GM12878 (cell line): ENCODE results near the gene CXCL13.

Experiments
- CTCF ChIP-seq, 3 experiments: IDR thresholded peaks in 2 of 3; conservative IDR thresholded peaks in 1 of 3; 2 replicates each; pipeline ENCODE4 v1.5.1; 2011; ENCODE audit warnings: low read depth in 3 of 3, low read length in 3 of 3, mild to moderate bottlenecking in 3 of 3, control low read depth in 2 of 3, moderate library complexity in 2 of 3, inconsistent platforms in 1 of 3, mixed read lengths in 1 of 3; ENCODE audit not compliant: control insufficient read depth in 2 of 3, insufficient read depth in 1 of 3; ENCODE audit errors: extremely low read depth in 1 of 3
- ELK1 ChIP-seq: IDR thresholded peaks from 2 replicates; pipeline ENCODE4 v1.6.1; 2012; ENCODE audit warnings: low read depth, low read length, improper control_type of control experiment
- FOS ChIP-seq: IDR thresholded peaks from 3 replicates; pipeline ENCODE4 v1.6.1; 2011; ENCODE audit warnings: borderline replicate concordance; ENCODE audit not compliant: insufficient read length; ENCODE audit errors: extremely low read depth
- SRF ChIP-seq, 2 experiments: IDR thresholded peaks; 2 replicates each; pipeline ENCODE4 v1.6.1; 2011; ENCODE audit warnings: low read depth in 2 of 2, low read length in 2 of 2, mild to moderate bottlenecking in 1 of 2, moderate library complexity in 1 of 2
- TAF1 ChIP-seq: IDR thresholded peaks from 2 replicates; pipeline ENCODE4 v1.6.1; 2011; ENCODE audit warnings: mild to moderate bottlenecking, low read depth, low read length, borderline replicate concordance
- ZNF274 ChIP-seq: IDR thresholded peaks from one replicate; pipeline ENCODE4 v1.8.0; 2011; ENCODE audit not compliant: insufficient read length, insufficient read depth
- TF ChIP-seq, protein P1 (sequence below): IDR thresholded peaks from 2 replicates; pipeline ENCODE4 v1.6.1; 2011; ENCODE audit warnings: mild to moderate bottlenecking, low read depth, low read length, moderate library complexity; ENCODE audit not compliant: insufficient replicate concordance
- TF ChIP-seq, protein P2 (sequence below): IDR thresholded peaks from 2 replicates; pipeline ENCODE4 v1.6.1; 2012; ENCODE audit warnings: low read depth, low read length, improper control_type of control experiment

GRCh38 chr4:77624213-77624612, 18.6 kb downstream of the CXCL13 start:
- TF ChIP-seq SRF (IDR thresholded peaks at IDR 0.05; ENCODE audit: low read depth in 2 of 2, low read length in 2 of 2): no peak
- no peak for TF ChIP-seq FOS
- TF ChIP-seq, protein P1, sequence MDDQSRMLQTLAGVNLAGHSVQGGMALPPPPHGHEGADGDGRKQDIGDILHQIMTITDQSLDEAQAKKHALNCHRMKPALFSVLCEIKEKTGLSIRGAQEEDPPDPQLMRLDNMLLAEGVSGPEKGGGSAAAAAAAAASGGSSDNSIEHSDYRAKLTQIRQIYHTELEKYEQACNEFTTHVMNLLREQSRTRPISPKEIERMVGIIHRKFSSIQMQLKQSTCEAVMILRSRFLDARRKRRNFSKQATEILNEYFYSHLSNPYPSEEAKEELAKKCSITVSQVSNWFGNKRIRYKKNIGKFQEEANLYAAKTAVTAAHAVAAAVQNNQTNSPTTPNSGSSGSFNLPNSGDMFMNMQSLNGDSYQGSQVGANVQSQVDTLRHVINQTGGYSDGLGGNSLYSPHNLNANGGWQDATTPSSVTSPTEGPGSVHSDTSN: no peak
- no peak for TF ChIP-seq CTCF (IDR thresholded peaks at IDR 0.05 in 2 of 3, conservative IDR thresholded peaks at IDR 0.05 in 1 of 3; ENCODE audit: control insufficient read depth in 2 of 3, extremely low read depth in 1 of 3, insufficient read depth in 1 of 3, low read depth in 3 of 3, low read length in 3 of 3)
- TF ChIP-seq ELK1: no peak
- TF ChIP-seq TAF1: no peak
- TF ChIP-seq, protein P2, sequence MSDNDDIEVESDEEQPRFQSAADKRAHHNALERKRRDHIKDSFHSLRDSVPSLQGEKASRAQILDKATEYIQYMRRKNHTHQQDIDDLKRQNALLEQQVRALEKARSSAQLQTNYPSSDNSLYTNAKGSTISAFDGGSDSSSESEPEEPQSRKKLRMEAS: no peak
- no peak for TF ChIP-seq ZNF274
